CD4-positive, alpha-beta T cell treated with Interleukin-17A for 1 hour (primary cell): ENCODE results near the gene CCDC198.

ENCODE experiments used
- DNase-seq: peaks from one replicate; pipeline ENCODE4 v3.0.0-alpha.2; 2020

The CCDC198 gene

DNA sequence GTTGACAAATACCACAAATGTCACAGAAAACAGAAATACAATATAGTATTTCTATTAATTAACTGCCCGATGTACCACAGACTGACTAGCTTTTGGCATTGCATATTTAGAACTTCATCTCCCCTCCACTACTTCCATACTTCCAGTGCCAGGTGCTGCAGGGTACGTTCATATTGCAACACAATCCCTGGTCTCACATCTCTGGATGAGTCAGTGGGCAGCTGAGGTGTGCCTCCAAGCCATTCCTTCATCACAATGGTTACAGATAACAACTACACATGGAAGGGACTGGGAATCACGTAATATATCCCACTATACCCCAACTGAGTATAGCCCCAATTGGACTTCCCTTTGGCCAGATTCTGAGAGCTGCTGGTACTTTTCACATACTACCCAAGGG is 31.1 kb downstream of the CCDC198 start:
- DNase-seq, result no peak

DNA sequence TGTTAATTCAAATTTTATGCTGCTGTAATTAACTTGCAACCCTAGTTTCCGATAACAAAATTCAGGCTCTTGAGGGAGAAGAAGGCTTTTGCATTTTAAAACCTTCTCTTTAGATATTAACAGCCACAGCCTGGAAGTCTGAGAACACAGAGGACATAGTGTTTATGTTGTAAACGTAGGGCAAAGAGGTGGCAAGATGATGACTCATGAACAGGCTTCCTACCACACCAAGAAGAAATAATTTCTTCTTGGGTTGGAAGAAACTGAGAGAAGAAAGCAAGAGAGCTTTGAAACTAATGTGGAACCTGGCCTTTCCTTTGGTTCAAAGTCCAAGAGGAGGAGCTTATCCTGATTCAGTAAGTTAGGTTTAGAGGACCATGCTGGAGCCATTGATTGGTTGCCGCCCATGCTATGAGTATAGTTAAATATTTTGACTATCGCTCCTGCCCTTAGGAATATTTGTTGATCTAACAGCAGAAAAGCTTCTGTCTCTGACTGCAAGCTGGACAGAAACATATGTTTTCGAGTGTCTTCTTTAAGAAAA is 31.8 kb downstream of the CCDC198 start:
- DNase-seq, result no peak

- no peak for DNase-seq
Measured at GRCh38 chr14:57435923-57436322, 57.7 kb downstream of the CCDC198 start.

GRCh38 chr14:57420986-57421385 is 72.7 kb downstream of the CCDC198 start:
- DNase-seq, result no peak

- DNase-seq, result no peak
Measured at GRCh38 chr14:57420033-57420432, 73.6 kb downstream of the CCDC198 start.
